Activated CD8-positive, alpha-beta T cell treated with anti-CD3 and anti-CD28 coated beads for 36 hours (primary cell): Measurements from ENCODE around the gene TP63. TPM values are rescaled to one million over a fixed set of nuclear protein-coding genes. Genes with fewer than 3 reads are reported as not detected.
A peak's percentile ranks its signal among the peaks of the same experiment; 100 is the strongest.

Experiments
- ATAC-seq: fragments of 200-7000 bp; cut with Tn5 transposase; one replicate; pipeline ENCODE4 v1.10.0; 2021; ENCODE audit warnings: mild to moderate bottlenecking, moderate library complexity
- CTCF ChIA-PET: fragments of 350-600 bp; sonication (Branson Sonifier 250); formaldehyde crosslinking; loops from one replicate; lab custom pipeline; 2021; ENCODE audit warnings: antibody characterized with exemption; lab: Charles Lee
- POLR2A ChIA-PET: fragments of 350-600 bp; sonication (Branson Sonifier 250); formaldehyde crosslinking; loops from one replicate; lab custom pipeline; 2021; ENCODE audit warnings: antibody characterized with exemption; lab: Charles Lee
- DNase-seq: peaks from one replicate; pipeline ENCODE4 v3.0.0-alpha.2; 2020
- H3K27ac Mint-ChIP-seq: one replicate; pipeline ENCODE4 v1.8.0; 2021; ENCODE audit warnings: mild to moderate bottlenecking, mixed read lengths
- H3K27me3 Mint-ChIP-seq: one replicate; pipeline ENCODE4 v1.8.0; 2021; ENCODE audit warnings: mixed read lengths
- H3K36me3 Mint-ChIP-seq: one replicate; pipeline ENCODE4 v1.8.0; 2021; ENCODE audit warnings: low read depth, mixed read lengths
- H3K4me1 Mint-ChIP-seq: one replicate; pipeline ENCODE4 v1.8.0; 2021; ENCODE audit warnings: low read depth, mixed read lengths
- H3K4me3 Mint-ChIP-seq: one replicate; pipeline ENCODE4 v1.8.0; 2021; ENCODE audit warnings: mild to moderate bottlenecking, moderate library complexity, mixed read lengths
- H3K9me3 Mint-ChIP-seq: one replicate; pipeline ENCODE4 v1.8.0; 2021; ENCODE audit warnings: mixed read lengths
- intact Hi-C: fragments of 100-400 bp; cut with micrococcal nuclease; formaldehyde crosslinking; loops from one replicate; pipeline ENCODE4 v1.10.0; 2022
- total RNA-seq, 2 experiments: library from RNA; stranded (reverse); gene quantifications; one replicate each; pipeline ENCODE4 v1.2.3, GENCODE V29; 2021
- TF ChIP-seq, protein P1 (sequence below): fragments of 200-600 bp; IDR thresholded peaks from one replicate; pipeline ENCODE4 v1.8.0; 2022; ENCODE audit warnings: antibody characterized with exemption, mild to moderate bottlenecking

The TP63 gene
- total RNA-seq, 2 experiments from 2014 or later, result 0.07 to 0.23 TPM

DNA sequence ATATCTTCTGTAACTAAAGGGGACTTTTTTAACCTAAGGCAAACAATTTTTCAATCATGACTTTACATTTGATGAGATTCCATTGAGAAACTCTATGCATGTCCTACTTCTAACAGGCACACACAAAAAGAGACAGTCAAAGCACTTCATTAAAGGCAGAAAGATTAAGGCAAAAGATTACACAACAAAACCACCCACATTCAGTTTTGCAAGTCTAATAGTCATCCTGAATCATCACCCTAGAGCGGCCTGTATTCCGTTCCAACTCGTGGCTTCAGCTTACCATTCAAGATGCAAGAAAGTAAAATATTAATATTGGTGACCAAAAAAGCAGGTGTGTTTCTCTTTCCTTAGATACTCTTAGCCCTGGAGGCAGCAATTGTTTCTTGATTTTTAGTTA lies 283.6 kb downstream of the TP63 start:
- Mint-ChIP-seq H3K4me1 (no peaks in the 10 kb centered on the region), H3K27me3 (peaks cover 6% of the 10 kb centered on the region), H3K27ac (no peak overlapping the region), H3K36me3 (no peaks in the 10 kb centered on the region), H3K4me3 (no peak overlapping the region), H3K9me3 (no peaks in the 10 kb centered on the region)
- ATAC-seq (no peak), DNase-seq (no peak)
- intact Hi-C loops, result no loop called here
- TF ChIP-seq, protein P1, sequence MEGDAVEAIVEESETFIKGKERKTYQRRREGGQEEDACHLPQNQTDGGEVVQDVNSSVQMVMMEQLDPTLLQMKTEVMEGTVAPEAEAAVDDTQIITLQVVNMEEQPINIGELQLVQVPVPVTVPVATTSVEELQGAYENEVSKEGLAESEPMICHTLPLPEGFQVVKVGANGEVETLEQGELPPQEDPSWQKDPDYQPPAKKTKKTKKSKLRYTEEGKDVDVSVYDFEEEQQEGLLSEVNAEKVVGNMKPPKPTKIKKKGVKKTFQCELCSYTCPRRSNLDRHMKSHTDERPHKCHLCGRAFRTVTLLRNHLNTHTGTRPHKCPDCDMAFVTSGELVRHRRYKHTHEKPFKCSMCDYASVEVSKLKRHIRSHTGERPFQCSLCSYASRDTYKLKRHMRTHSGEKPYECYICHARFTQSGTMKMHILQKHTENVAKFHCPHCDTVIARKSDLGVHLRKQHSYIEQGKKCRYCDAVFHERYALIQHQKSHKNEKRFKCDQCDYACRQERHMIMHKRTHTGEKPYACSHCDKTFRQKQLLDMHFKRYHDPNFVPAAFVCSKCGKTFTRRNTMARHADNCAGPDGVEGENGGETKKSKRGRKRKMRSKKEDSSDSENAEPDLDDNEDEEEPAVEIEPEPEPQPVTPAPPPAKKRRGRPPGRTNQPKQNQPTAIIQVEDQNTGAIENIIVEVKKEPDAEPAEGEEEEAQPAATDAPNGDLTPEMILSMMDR, result no peak
- POLR2A ChIA-PET, result no interaction called here
- CTCF ChIA-PET, result interaction anchor here (0.7 to 1.6 kb wide), 2 partner anchors 13 to 728 kb away, joined by 3 to 4 read pairs; no protein-coding TSS in a partner anchor

DNA sequence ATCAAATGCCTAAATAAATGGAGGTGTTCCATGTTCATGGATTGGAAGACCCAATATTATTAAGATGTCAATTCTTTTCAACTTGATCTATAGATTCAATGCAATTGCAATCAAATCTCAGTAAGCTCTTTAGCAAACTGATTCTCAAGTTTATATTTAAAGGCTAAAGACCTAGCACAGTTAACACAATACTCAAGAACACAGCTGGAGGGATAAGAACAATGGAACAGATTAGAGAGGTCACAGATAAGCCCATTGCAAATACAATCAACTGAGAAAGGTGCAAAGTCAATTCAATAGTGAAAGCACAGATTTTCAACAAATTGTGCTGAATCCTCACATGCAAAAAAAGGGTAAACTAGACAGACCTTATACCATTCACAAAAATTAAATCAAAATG lies 290.6 kb downstream of the TP63 start:
- TF ChIP-seq, protein P1, result no peak
- DNase-seq (no peak), ATAC-seq (no peak)
- Mint-ChIP-seq H3K9me3 (no peaks in the 10 kb centered on the region), H3K4me3 (no peak overlapping the region), H3K4me1 (no peaks in the 10 kb centered on the region), H3K27me3 (peaks cover 1% of the 10 kb centered on the region), H3K27ac (no peak overlapping the region), H3K36me3 (no peaks in the 10 kb centered on the region)
- ChIA-PET CTCF (no interaction called here), POLR2A (no interaction called here)
- intact Hi-C loops, result no loop called here

DNA sequence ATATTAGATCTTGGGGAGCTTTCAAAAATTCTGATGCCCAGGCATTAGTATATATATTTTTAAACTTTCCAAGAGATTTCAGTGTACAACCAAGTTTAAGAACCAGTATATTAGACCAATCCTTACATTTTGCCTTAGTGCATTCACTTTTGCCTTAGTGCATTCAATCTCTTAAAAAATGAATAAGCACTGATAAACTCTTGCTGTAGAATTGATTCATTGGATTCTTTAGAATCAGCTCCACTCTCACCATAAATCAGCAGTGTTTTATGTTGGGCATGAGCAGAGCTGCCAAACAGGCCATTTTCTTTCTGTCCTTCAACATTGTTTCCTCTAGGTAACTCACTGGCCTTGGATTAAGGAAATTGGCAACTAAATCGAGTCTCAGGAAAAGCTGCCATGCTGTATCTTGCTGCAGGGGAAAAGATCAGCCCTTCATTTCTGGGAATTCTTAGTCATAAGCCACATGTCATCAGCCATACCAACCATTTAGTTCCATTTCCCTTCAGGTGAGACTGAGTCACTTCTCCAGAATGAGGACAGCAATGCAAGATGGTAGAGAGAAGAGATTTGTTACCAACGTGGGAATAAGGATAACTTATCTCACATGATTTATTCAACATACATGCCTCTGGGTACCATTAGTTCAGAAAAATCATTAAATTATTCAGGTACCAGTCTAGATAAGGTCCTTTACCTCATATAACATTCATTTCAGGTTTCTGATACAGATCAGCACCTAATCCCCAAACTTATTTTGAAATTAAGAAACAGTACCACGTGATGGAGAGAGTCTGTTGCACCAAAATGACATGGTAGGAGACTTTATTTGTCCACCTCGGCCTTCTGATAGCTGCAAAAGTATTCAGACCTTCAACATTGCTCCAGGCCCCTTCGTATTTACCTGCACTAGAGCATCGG lies 297.0 kb downstream of the TP63 start:
- TF ChIP-seq, protein P1, result no peak
- ChIA-PET CTCF (interaction anchor here (1.1 to 2.8 kb wide), 3 partner anchors 13 to 33 kb away, joined by 3 to 7 read pairs (median 4); no protein-coding TSS in a partner anchor), POLR2A (no interaction called here)
- H3K4me1 Mint-ChIP-seq, result peaks cover 17% of the 10 kb centered on the region
- H3K27me3 Mint-ChIP-seq, result peaks cover 4% of the 10 kb centered on the region
- H3K27ac Mint-ChIP-seq, result peak overlapping the region; percentile 18
- H3K36me3 Mint-ChIP-seq, result no peaks in the 10 kb centered on the region
- intact Hi-C loops, result no loop called here
- no peak overlapping the region for H3K4me3 Mint-ChIP-seq
- no peaks in the 10 kb centered on the region for H3K9me3 Mint-ChIP-seq
- peak; percentile 80 for ATAC-seq
- DNase-seq, result no peak

DNA sequence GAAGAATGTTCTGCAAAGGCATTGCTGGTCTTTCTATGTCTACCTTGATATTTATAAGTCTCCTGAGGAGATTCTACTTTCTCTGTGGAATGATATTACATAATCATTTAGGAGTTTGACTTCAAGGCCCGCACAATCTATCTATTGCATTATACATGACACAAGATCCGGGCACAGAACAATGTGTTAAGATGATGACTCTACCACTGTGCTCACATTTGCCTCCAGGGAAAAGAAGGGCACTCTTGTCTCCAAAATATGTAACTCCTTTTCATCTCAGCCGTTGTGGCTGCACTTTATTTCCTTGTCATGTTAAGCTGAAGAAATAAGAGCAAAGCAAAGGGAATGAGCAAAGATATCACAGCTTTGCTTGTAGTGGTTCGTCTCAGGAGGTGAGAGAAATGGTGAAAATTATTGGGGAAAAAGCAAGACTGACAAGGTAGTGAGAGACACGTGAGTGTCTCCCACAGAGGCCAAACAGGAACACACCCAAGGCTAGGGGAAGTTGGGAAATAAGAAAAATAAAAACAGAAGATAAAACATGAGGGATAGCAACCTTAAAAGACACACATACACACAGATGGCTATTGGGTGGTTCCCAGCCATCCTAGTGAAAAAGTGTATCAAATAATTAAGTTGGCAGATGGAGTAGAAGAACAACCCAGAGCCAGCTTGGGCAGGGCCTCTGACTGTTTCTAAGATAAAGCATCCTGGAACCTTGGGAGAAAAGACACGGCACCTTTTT lies 305.2 kb downstream of the TP63 start:
- Mint-ChIP-seq H3K27ac (no peak overlapping the region), H3K27me3 (peaks cover 4% of the 10 kb centered on the region), H3K4me3 (no peak overlapping the region), H3K36me3 (no peaks in the 10 kb centered on the region), H3K4me1 (no peaks in the 10 kb centered on the region), H3K9me3 (no peaks in the 10 kb centered on the region)
- ATAC-seq, result no peak
- intact Hi-C loops, result no loop called here
- no peak for DNase-seq
- POLR2A ChIA-PET, result no interaction called here
- CTCF ChIA-PET, result interaction anchor here (1.5 to 2.1 kb wide), 2 partner anchors 12 to 31 kb away, joined by 3 to 6 read pairs; no protein-coding TSS in a partner anchor
- TF ChIP-seq, protein P1, result no peak
